ENCODE measurements around the gene ANKRD23.
"Not testable (repeated sequence)": the region's sequence is repeated elsewhere in the genome, so short reads cannot be mapped to it uniquely, and the experiment has no call there.

ANKRD23 gene

GRCh38 chr2:96843538-96844268 lies at the start of gene ANKRD23:
Gene ANKRD23 (minus strand): TSS chr2:96844021. CDS start chr2:96843992, 29 bp downstream.
- DNase-seq = no peak

DNA sequence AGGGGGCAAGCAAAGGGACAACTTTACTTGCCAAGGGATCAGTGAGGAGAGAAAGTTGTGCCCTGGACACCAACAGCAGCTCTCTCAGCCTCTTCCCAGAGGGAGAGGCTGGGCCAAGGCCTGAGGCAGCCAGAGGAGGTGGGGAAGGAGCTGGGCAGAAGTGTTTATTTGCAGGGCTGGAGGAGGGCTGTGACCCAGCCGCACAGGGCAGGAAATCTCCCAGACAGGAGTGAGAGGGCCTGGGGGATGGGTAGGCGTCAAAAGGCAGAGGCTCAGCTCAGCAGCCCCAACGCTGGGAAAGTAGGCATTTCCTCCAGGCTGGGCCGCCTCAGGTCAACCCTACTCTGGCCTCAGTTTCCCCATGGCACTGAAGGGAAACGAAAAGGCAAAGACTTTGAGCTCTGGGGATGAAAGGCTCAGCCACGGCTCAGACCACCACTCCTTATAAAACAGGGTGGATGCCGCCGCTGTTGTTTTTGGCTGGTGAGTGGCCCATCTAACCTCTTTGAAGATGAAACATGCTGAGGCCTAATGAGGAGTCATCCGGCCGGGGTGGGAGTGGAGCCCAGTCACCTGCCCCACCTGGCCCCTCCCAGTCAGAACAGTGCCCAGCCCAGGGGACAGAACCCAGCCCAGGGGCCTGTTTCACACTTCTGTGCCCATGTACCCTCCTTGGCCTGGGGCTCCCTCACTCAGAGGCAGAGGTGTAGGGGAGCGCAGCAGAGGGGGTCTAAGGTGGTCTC lies 47.9 kb upstream of the ANKRD23 start:
- no peak for DNase-seq

- no peak for DNase-seq
Measured at GRCh38 chr2:96890726-96891385, 47.0 kb upstream of the ANKRD23 start.

GRCh38 chr2:96890252-96890651 lies 46.4 kb upstream of the ANKRD23 start:
- no peak for DNase-seq

DNA sequence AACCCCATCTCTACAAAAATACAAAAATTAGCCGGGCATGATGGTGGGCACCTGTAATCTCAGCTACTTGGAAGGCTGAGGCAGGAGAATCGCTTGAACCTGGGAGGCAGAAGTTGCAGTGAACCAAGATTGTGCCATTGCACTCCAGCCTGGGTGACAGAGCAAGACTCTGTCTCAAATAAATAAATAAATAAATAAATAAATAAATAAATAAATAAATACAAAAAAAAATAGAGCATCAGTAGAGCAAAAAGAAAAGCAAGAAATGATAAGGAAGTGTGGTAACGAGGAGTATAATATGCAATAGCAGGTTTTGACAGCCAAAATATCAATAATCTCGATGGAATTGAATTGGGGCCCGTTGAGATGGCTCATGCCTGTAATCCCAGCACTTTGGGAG lies 45.7 kb upstream of the ANKRD23 start:
- not testable (repeated sequence) for DNase-seq

DNA sequence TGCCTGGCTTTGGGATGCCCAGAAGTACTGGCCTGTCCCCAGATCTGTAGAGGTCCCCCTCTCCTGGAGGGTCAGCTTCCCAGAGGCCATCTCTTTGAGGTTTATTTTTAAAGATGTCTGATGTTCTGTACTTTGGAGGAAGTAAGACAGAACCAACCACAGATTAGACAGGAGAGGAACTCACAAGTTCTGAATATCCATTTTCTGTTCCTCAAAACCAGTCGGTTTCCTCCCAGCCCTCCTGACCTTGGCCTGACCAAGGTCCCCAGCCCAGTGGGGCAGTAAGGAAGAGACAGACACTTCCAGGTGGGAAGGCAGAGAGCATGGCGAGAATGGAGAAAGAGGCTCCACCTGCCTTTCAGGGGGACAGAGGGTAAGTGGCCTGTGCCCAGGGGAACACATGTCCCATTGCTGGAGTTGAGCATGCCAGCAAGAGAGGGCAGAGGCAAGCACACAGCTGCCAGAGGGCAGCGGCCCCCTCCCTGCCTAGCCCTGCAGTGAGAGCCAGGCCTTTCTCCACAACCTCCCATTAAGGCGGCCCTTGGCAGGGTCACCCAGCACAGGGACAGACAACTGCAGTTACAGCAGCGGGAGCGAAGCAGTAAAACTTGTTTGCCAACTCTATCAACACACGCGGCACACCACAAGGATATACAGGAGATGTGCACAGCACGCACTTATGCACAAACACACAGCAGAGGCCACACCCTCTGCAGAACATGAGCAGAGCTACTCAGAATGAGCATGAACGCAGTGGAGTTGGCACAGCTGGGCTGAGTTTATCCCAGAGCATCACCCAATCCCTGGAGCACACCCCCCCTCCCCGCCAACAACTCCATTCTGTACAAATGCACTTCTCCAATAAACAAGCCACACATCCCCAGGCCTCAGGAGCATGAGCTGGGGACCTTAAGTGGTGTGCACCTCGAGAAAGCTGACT lies 44.5 kb upstream of the ANKRD23 start:
- DNase-seq = peak; percentile 50

GRCh38 chr2:96887493-96888012 lies 43.7 kb upstream of the ANKRD23 start:
- no peak for DNase-seq

DNA sequence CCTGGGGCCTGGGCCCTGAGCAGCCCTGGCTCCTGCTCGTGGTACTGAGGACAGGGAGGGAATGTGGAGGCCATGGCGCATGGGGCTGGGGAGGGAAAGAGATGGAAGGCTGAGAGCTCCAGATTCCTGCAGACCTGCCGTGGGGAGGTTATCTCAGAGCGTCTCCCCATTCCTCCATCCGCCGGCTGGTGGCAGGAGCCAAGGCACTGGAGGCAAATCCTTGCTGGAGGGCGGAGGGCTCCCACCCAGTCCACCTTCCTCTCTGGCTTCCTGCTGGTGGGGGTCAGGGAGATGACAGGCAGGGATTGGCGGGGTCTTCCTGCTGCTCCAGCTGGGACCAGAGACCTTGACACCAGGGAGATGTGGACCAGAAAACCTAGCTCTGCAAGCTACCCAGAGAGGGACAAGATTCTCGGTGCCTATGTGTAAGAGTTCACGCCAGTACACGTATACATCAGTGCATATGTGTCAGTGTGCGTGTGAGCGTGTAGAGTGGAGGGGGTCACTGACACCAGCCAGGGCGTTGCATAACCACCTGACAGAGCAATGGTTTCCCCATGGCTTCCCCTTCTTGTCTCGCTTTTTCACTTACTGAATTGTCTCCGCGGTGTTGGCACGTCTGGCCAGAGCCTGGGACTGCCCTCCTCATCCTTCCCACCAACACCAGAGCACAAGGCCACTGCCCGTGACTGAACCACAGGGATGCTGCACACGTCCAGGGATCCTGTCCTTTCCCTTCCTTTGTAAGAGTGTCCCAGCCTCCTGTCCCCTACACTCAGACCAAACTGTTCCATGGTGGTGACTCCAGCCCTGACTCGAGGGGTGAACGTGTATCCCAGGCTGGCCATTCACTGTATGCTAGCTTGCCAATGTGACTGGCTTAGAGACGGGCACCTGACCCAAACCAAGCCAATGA lies 41.9 kb upstream of the ANKRD23 start:
- DNase-seq = no peak

- DNase-seq = no peak
Measured at GRCh38 chr2:96884299-96885094, 40.7 kb upstream of the ANKRD23 start.

GRCh38 chr2:96883306-96883705 lies 39.5 kb upstream of the ANKRD23 start:
- no peak for DNase-seq

DNA sequence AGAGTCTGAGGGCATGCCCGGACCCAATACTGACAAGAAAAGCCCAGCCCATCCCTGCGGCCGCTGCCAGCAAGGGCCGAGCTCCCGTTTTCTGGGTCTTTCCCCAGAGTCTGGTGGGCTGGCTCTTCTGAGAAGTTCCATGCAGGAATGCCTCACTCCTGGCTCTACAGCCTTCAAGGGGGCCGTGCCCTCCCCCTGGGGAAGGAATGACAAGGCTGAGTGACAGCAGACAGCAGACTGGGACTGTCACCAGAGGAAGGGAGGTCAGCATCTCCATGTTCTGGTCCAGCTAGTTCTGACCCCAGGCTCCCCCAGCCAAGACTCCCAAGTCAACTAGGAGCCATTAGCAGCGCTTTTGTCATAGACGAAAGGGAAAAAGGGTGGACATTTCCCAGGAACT lies 39.1 kb upstream of the ANKRD23 start:
- DNase-seq = no peak

DNA sequence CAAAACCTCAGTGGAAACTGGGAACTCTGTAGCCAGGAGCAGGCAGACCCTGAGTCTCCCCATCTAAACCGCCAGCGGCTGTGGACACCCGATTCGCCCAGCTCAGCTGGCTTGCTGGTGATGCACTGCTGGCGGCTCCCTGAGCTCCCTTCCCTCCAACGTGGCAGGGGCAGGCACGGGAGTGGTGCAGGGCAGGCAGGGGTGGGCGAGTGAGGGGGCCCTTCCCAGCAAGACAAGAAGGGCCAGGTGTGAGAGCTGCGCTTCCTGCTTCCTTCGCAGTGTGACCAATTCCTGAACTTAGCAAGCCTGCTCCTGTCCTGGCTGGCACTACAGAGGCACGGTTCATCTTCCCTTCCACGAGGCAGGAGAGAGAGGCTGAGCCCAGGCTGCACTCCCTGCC lies 38.4 kb upstream of the ANKRD23 start:
- no peak for DNase-seq

DNA sequence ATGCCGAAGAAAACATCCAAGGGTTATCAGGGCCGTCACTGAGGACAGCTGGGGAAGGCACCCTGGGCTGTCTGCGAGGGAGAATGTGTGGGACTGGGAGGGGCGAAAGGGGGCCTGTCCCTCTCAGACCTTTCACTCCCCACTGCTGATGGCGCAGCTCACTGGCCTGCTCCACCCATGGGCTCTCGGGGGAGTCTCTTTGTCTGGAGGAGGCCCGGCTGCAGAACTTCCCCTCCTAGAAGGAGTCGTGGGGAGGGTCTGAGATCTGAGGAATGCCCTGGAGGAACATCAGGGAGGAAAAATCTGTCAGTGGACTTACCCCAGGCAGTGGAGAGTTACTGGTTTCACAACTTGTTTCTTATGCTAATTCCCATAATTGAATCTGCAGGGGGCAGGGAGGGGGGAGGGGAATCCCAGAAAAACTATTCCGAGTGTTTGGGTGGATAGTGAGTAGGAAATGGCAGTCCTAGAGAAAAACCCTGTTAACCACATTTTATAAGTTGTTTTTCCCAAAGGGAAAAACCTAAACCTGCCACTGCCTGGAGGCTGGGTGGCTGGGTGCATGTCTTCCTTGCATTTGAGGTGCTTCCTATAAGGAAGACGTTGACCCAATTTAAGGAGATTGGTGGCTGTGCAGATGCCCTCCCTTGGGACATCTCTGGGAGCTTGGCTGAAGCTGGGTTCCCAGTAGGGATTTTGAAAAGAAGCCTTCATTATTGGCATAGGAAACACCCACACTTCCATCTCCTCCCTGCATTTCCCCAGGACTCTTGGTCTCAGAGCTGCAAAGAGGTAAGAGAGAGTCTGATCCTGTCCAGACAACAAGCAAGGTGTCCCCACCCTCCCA lies 37.8 kb upstream of the ANKRD23 start:
- DNase-seq = no peak

GRCh38 chr2:96880891-96881273 lies 37.1 kb upstream of the ANKRD23 start:
- DNase-seq = no peak

DNA sequence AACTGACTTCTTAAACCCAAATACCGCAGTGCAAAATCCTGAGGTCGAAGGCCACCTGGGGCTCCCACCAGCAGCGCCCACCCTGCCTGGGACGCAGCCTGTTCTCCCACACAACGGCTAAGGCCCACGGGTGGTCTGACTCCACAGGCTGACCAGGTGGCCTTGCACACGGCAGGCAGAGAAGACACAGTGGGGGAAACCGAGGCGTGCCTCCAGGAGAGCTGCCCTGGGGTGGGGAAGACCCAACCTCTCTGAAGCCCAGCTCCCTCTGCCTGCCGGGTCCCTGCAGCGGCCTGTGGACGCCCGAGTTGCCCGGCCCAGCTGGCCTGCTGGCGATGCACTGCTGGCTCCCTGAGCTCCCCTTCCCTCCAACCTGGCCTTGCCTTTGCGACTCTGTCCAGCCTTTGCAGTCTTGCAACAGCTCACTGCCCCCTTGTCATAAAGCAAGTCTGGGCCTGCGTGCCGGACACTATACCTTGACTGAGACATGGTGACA lies 35.8 kb upstream of the ANKRD23 start:
- DNase-seq = no peak

DNA sequence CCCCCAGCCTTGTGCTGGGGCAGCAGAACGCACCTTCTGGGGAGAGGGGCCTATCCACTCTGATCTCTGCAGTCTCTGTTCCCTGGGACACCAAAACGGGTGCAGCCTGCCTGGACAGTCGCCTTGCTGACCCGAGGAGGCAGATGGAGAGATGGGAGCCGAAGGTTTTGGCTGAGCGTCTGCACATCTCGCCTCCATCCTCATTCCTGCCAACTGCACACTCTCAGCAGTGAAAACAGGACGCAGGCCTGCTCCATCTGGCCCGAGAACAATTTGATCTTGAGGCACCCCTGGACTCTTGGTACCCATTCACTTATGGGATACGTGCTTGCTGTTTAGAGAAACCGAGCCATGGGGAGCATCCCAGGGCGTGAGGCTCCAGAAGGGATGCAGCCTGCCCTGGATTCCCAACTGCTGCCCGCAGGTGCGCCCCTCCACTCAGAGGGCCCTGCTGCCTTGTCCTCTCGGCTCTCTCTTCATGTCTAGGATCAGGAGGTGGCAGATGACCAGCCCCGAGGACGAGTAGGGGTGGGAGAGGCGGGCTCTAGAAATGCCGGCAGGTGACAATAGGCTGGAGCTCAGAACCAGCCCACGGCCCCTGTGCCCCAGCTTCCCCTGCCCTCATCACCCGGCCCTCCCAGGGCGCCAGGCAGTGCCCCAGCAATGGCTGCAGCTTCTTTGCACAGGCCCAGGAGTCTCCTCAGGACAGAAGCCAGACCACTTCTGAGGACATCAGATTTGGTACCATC lies 35.1 kb upstream of the ANKRD23 start:
- DNase-seq = no peak

GRCh38 chr2:96878171-96878570 lies 34.4 kb upstream of the ANKRD23 start:
- DNase-seq = no peak

- DNase-seq = no peak
Measured at GRCh38 chr2:96877631-96878092, 33.8 kb upstream of the ANKRD23 start.

Data from NCI-H526 treated with DMSO at 0.1 percent for 48 hours (cell line).